Activated T-cell treated with anti-CD3 and anti-CD28 coated beads, Interleukin-2, amount 50 U/mL, for 24 hours (primary cell): ENCODE data around the gene RNF39.

ENCODE experiments used
- DNase-seq: peaks from one replicate; pipeline ENCODE4 v3.0.0-alpha.2; 2020
- H3K27ac Mint-ChIP-seq: 2 replicates; pipeline ENCODE4 v1.8.0; 2020; ENCODE audit warnings: mild to moderate bottlenecking, mixed read lengths
- H3K27me3 Mint-ChIP-seq: 2 replicates; pipeline ENCODE4 v1.8.0; 2020; ENCODE audit warnings: mixed read lengths
- H3K36me3 Mint-ChIP-seq: 2 replicates; pipeline ENCODE4 v1.8.0; 2020; ENCODE audit warnings: low read depth, mixed read lengths
- H3K4me1 Mint-ChIP-seq: 2 replicates; pipeline ENCODE4 v1.8.0; 2020; ENCODE audit warnings: low read depth, mixed read lengths
- H3K4me3 Mint-ChIP-seq: 2 replicates; pipeline ENCODE4 v1.8.0; 2020; ENCODE audit warnings: mild to moderate bottlenecking, moderate library complexity, mixed read lengths
- H3K9me3 Mint-ChIP-seq: 2 replicates; pipeline ENCODE4 v1.8.0; 2020; ENCODE audit warnings: mixed read lengths

Gene RNF39

GRCh38 chr6:30101444-30102413 is 26.2 kb upstream of the RNF39 start:
- H3K9me3 Mint-ChIP-seq: no peaks in the 10 kb centered on the region
- no peak overlapping the region for H3K27ac Mint-ChIP-seq
- H3K36me3 Mint-ChIP-seq: no peaks in the 10 kb centered on the region
- H3K27me3 Mint-ChIP-seq: peaks cover 54% of the 10 kb centered on the region
- DNase-seq: peak; percentile 83
- peaks cover 55% of the 10 kb centered on the region for H3K4me1 Mint-ChIP-seq
- peak overlapping the region; percentile 70 for H3K4me3 Mint-ChIP-seq

GRCh38 chr6:30100585-30101443 is 25.2 kb upstream of the RNF39 start:
- H3K27me3 Mint-ChIP-seq: peaks cover 51% of the 10 kb centered on the region
- no peak overlapping the region for H3K27ac Mint-ChIP-seq
- H3K4me1 Mint-ChIP-seq: peaks cover 55% of the 10 kb centered on the region
- no peaks in the 10 kb centered on the region for H3K36me3 Mint-ChIP-seq
- H3K4me3 Mint-ChIP-seq: peak overlapping the region; percentile 70
- peak; percentile 46 for DNase-seq
- no peaks in the 10 kb centered on the region for H3K9me3 Mint-ChIP-seq

- H3K4me1 Mint-ChIP-seq: peaks cover 55% of the 10 kb centered on the region
- no peaks in the 10 kb centered on the region for H3K36me3 Mint-ChIP-seq
- no peak overlapping the region for H3K27ac Mint-ChIP-seq
- peak overlapping the region; percentile 53 for H3K4me3 Mint-ChIP-seq
- no peak for DNase-seq
- H3K9me3 Mint-ChIP-seq: no peaks in the 10 kb centered on the region
- peaks cover 50% of the 10 kb centered on the region for H3K27me3 Mint-ChIP-seq
Observed at GRCh38 chr6:30100154-30100553, 24.6 kb upstream of the RNF39 start.

- Mint-ChIP-seq H3K36me3 (no peaks in the 10 kb centered on the region), H3K4me3 (no peak overlapping the region), H3K27ac (no peak overlapping the region), H3K4me1 (peaks cover 48% of the 10 kb centered on the region), H3K9me3 (no peaks in the 10 kb centered on the region), H3K27me3 (peaks cover 42% of the 10 kb centered on the region)
- DNase-seq: no peak
Observed at GRCh38 chr6:30097902-30098768, 22.6 kb upstream of the RNF39 start.

GRCh38 chr6:30096829-30097228 is 21.3 kb upstream of the RNF39 start:
- Mint-ChIP-seq H3K9me3 (no peaks in the 10 kb centered on the region), H3K27me3 (peaks cover 50% of the 10 kb centered on the region), H3K4me3 (no peak overlapping the region), H3K36me3 (no peaks in the 10 kb centered on the region), H3K4me1 (peaks cover 36% of the 10 kb centered on the region), H3K27ac (no peak overlapping the region)
- no peak for DNase-seq

- no peaks in the 10 kb centered on the region for H3K9me3 Mint-ChIP-seq
- DNase-seq: no peak
Observed at GRCh38 chr6:30093951-30094661, 18.5 kb upstream of the RNF39 start.

GRCh38 chr6:30092852-30093543 is 17.4 kb upstream of the RNF39 start:
- no peaks in the 10 kb centered on the region for H3K36me3 Mint-ChIP-seq
- H3K4me3 Mint-ChIP-seq: no peak overlapping the region
- H3K27ac Mint-ChIP-seq: no peak overlapping the region
- peaks cover 46% of the 10 kb centered on the region for H3K27me3 Mint-ChIP-seq
- DNase-seq: no peak
- H3K9me3 Mint-ChIP-seq: no peaks in the 10 kb centered on the region
- H3K4me1 Mint-ChIP-seq: peaks cover 7% of the 10 kb centered on the region

More at GRCh38 chr6:30093951-30094661, 18.5 kb upstream of the RNF39 start:
- Mint-ChIP-seq H3K36me3 (no peaks in the 10 kb centered on the region), H3K27ac (no peak overlapping the region), H3K4me3 (no peak overlapping the region), H3K4me1 (peaks cover 13% of the 10 kb centered on the region), H3K27me3 (peaks cover 50% of the 10 kb centered on the region)

GRCh38 chr6:30091577-30092381 is 16.2 kb upstream of the RNF39 start:
- Mint-ChIP-seq H3K27ac (no peak overlapping the region), H3K27me3 (peaks cover 58% of the 10 kb centered on the region), H3K9me3 (no peaks in the 10 kb centered on the region), H3K4me1 (no peaks in the 10 kb centered on the region), H3K4me3 (no peak overlapping the region), H3K36me3 (no peaks in the 10 kb centered on the region)
- DNase-seq: no peak

- no peak for DNase-seq
- H3K27ac Mint-ChIP-seq: no peak overlapping the region
- no peaks in the 10 kb centered on the region for H3K4me1 Mint-ChIP-seq
- H3K27me3 Mint-ChIP-seq: peaks cover 53% of the 10 kb centered on the region
- no peaks in the 10 kb centered on the region for H3K9me3 Mint-ChIP-seq
- H3K4me3 Mint-ChIP-seq: no peak overlapping the region
- no peaks in the 10 kb centered on the region for H3K36me3 Mint-ChIP-seq
Observed at GRCh38 chr6:30087876-30088275, 12.3 kb upstream of the RNF39 start.

GRCh38 chr6:30077218-30077617 is 1.6 kb upstream of the RNF39 start:
- Mint-ChIP-seq H3K36me3 (no peaks in the 10 kb centered on the region), H3K27me3 (peaks cover 48% of the 10 kb centered on the region), H3K4me3 (no peak overlapping the region), H3K4me1 (peaks cover 32% of the 10 kb centered on the region), H3K9me3 (no peaks in the 10 kb centered on the region), H3K27ac (no peak overlapping the region)
- no peak for DNase-seq

GRCh38 chr6:30075790-30076732 is 492 bp upstream of the RNF39 start:
- Mint-ChIP-seq H3K27ac (no peak overlapping the region), H3K9me3 (no peaks in the 10 kb centered on the region), H3K4me1 (peaks cover 38% of the 10 kb centered on the region), H3K27me3 (peaks cover 58% of the 10 kb centered on the region), H3K4me3 (peak overlapping the region; percentile 16), H3K36me3 (no peaks in the 10 kb centered on the region)
- no peak for DNase-seq
